Caco-2 (cell line): ENCODE measurements around the gene FARS2. TPM values are rescaled to one million over a fixed set of nuclear protein-coding genes. Genes with fewer than 3 reads are reported as not detected.

ENCODE experiments used
- BruUV-seq: library from RNA; stranded (reverse); fragments of 400-500 nt; replicated peaks from 2 replicates; lab custom pipeline; 2021; lab: Mats Ljungman, UMichigan
- CTCF ChIA-PET: fragments of 300-600 bp; sonication (Branson Sonifier 250); formaldehyde crosslinking; loops from one replicate; lab custom pipeline; 2022; ENCODE audit warnings: antibody characterized with exemption; lab: Charles Lee
- POLR2A ChIA-PET: fragments of 300-600 bp; sonication (Branson Sonifier 250); formaldehyde crosslinking; loops from one replicate; lab custom pipeline; 2022; ENCODE audit warnings: antibody characterized with exemption; lab: Charles Lee
- DNase-seq, 2 experiments: peaks; one replicate each; pipeline versions ENCODE4 v3.0.0 to v3.0.0-alpha.2; 2020 to 2022
- H3K27me3 ChIP-seq: replicated peaks from 2 replicates; pipeline ENCODE4 v1.6.0; 2011; ENCODE audit warnings: low read length; ENCODE audit not compliant: control insufficient read depth, insufficient read depth
- H3K36me3 ChIP-seq: 2 replicates; pipeline ENCODE4 v1.5.1; 2011; ENCODE audit warnings: low read length; ENCODE audit not compliant: control insufficient read depth, insufficient read depth
- H3K4me1 ChIP-seq: fragments of 250-450 bp; sonication (Bioruptor Pico); 2 replicates; pipeline ENCODE4 v1.5.1; 2020; ENCODE audit warnings: mild to moderate bottlenecking
- H3K4me3 ChIP-seq: 2 replicates; pipeline ENCODE4 v1.5.1; 2011; ENCODE audit warnings: low read depth, mild to moderate bottlenecking, control low read depth, low read length
- H3K9me3 ChIP-seq: fragments of 250-450 bp; sonication (Bioruptor Pico); 2 replicates; pipeline ENCODE4 v1.5.1; 2020; ENCODE audit warnings: mild to moderate bottlenecking, moderate library complexity
- H3K27ac Mint-ChIP-seq: one replicate; pipeline ENCODE4 v1.8.0; 2022; ENCODE audit warnings: mixed read lengths; ENCODE audit not compliant: unreplicated experiment
- H3K27me3 Mint-ChIP-seq: one replicate; pipeline ENCODE4 v1.8.0; 2022; ENCODE audit warnings: mixed read lengths; ENCODE audit not compliant: insufficient read depth, unreplicated experiment
- H3K36me3 Mint-ChIP-seq: one replicate; pipeline ENCODE4 v1.8.0; 2022; ENCODE audit warnings: mild to moderate bottlenecking, mixed read lengths; ENCODE audit not compliant: insufficient read depth, unreplicated experiment
- H3K4me1 Mint-ChIP-seq: one replicate; pipeline ENCODE4 v1.8.0; 2022; ENCODE audit warnings: low read depth, mixed read lengths; ENCODE audit not compliant: unreplicated experiment
- H3K4me3 Mint-ChIP-seq: one replicate; pipeline ENCODE4 v1.8.0; 2022; ENCODE audit warnings: mild to moderate bottlenecking, moderate library complexity, mixed read lengths; ENCODE audit not compliant: unreplicated experiment
- H3K9me3 Mint-ChIP-seq: one replicate; pipeline ENCODE4 v1.8.0; 2022; ENCODE audit warnings: mixed read lengths; ENCODE audit not compliant: unreplicated experiment
- CTCF ChIP-seq, 2 experiments: fragments of 200-600 bp in 1 of 2; IDR thresholded peaks; 1 replicate in 1 of 2; 2 replicates in 1 of 2; pipeline versions ENCODE4 v1.5.1 to v1.8.0; 2011 to 2022; ENCODE audit warnings: antibody characterized with exemption in 1 of 2, control low read depth in 1 of 2, inconsistent platforms in 1 of 2, low read depth in 1 of 2, low read length in 1 of 2, mild to moderate bottlenecking in 1 of 2, moderate library complexity in 1 of 2; ENCODE audit not compliant: insufficient read depth in 1 of 2, severe bottlenecking in 1 of 2, unreplicated experiment in 1 of 2
- intact Hi-C: fragments of 100-400 bp; cut with micrococcal nuclease; formaldehyde crosslinking; loops from one replicate; pipeline ENCODE4 v1.10.0; 2022; ENCODE audit not compliant: unreplicated experiment
- total RNA-seq: library from RNA; stranded (reverse); gene quantifications from 2 replicates; pipeline ENCODE4 v1.2.3, GENCODE V29; 2022

The FARS2 gene
- total RNA-seq, 1 experiment from 2014 or later = 15.4 TPM

- POLR2A ChIA-PET = no interaction called here
- Histone ChIP-seq H3K27me3 (no peaks in the 10 kb centered on the region), H3K4me3 (no peak overlapping the region), H3K36me3 (no peaks in the 10 kb centered on the region), H3K4me1 (no peaks in the 10 kb centered on the region), H3K9me3 (no peaks in the 10 kb centered on the region)
- H3K27me3 Mint-ChIP-seq = no peaks in the 10 kb centered on the region
- H3K9me3 Mint-ChIP-seq = no peaks in the 10 kb centered on the region
- CTCF ChIA-PET = no interaction called here
- intact Hi-C loops = no loop called here
- H3K36me3 Mint-ChIP-seq = no peaks in the 10 kb centered on the region
- DNase-seq = no peak
- peaks cover 6% of the 10 kb centered on the region for H3K4me1 Mint-ChIP-seq
- no peak overlapping the region for H3K27ac Mint-ChIP-seq
- TF ChIP-seq CTCF (IDR thresholded peaks at IDR 0.05; ENCODE audit: insufficient read depth in 1 of 2, low read depth in 1 of 2, low read length in 1 of 2, severe bottlenecking in 1 of 2, unreplicated experiment in 1 of 2) = no peak
- H3K4me3 Mint-ChIP-seq = no peak overlapping the region
- BruUV-seq = no TSS peak
Observed at GRCh38 chr6:5438922-5439584, 177.7 kb downstream of the FARS2 start.

GRCh38 chr6:5439749-5440148 is 178.4 kb downstream of the FARS2 start:
- TF ChIP-seq CTCF (IDR thresholded peaks at IDR 0.05; ENCODE audit: insufficient read depth in 1 of 2, low read depth in 1 of 2, low read length in 1 of 2, severe bottlenecking in 1 of 2, unreplicated experiment in 1 of 2) = no peak
- Mint-ChIP-seq H3K4me1 (peaks cover 6% of the 10 kb centered on the region), H3K36me3 (no peaks in the 10 kb centered on the region), H3K27me3 (no peaks in the 10 kb centered on the region), H3K9me3 (no peaks in the 10 kb centered on the region), H3K4me3 (no peak overlapping the region), H3K27ac (no peak overlapping the region)
- no peak overlapping the region for H3K4me3 ChIP-seq
- DNase-seq = no peak
- BruUV-seq = no TSS peak
- intact Hi-C loops = no loop called here
- CTCF ChIA-PET = no interaction called here
- no peaks in the 10 kb centered on the region for H3K9me3 ChIP-seq
- H3K4me1 ChIP-seq = no peaks in the 10 kb centered on the region
- H3K36me3 ChIP-seq = no peaks in the 10 kb centered on the region
- POLR2A ChIA-PET = no interaction called here
- no peaks in the 10 kb centered on the region for H3K27me3 ChIP-seq

- H3K4me3 Mint-ChIP-seq = no peak overlapping the region
- intact Hi-C loops = no loop called here
- H3K36me3 Mint-ChIP-seq = no peaks in the 10 kb centered on the region
- BruUV-seq = no TSS peak
- Histone ChIP-seq H3K4me3 (no peak overlapping the region), H3K9me3 (no peaks in the 10 kb centered on the region), H3K4me1 (no peaks in the 10 kb centered on the region), H3K27me3 (no peaks in the 10 kb centered on the region), H3K36me3 (no peaks in the 10 kb centered on the region)
- ChIA-PET POLR2A (no interaction called here), CTCF (no interaction called here)
- no peak for DNase-seq
- H3K4me1 Mint-ChIP-seq = peaks cover 6% of the 10 kb centered on the region
- no peak for TF ChIP-seq CTCF (IDR thresholded peaks at IDR 0.05; ENCODE audit: insufficient read depth in 1 of 2, low read depth in 1 of 2, low read length in 1 of 2, severe bottlenecking in 1 of 2, unreplicated experiment in 1 of 2)
- H3K27ac Mint-ChIP-seq = no peak overlapping the region
- H3K9me3 Mint-ChIP-seq = no peaks in the 10 kb centered on the region
- no peaks in the 10 kb centered on the region for H3K27me3 Mint-ChIP-seq
Observed at GRCh38 chr6:5442319-5442718, 181.0 kb downstream of the FARS2 start.
